GM12878 (cell line): ENCODE data around the gene MYL11. TPM values are rescaled to one million over a fixed set of nuclear protein-coding genes. Genes with fewer than 3 reads are reported as not detected.

ENCODE experiments used
- ATAC-seq: fragments of 200-7000 bp; cut with Tn5 transposase; 3 replicates; pipeline ENCODE4 v1.9.1; 2020; ENCODE audit warnings: mild to moderate bottlenecking, moderate library complexity
- BruUV-seq: library from RNA; stranded (reverse); fragments of 400-500 nt; replicated peaks from 2 replicates; lab custom pipeline; 2021; lab: Mats Ljungman, UMichigan
- CTCF ChIA-PET: fragments of 300-600 bp; sonication (Branson Sonifier 250); formaldehyde crosslinking; extraction: SDS; loops from one replicate; lab custom pipeline; 2021; ENCODE audit warnings: inconsistent platforms; lab: Yijun Ruan, JAX
- POLR2A ChIA-PET: fragments of 350-600 bp; formaldehyde crosslinking; extraction: SDS; loops from one replicate; lab custom pipeline; 2021; ENCODE audit warnings: inconsistent platforms; lab: Charles Lee
- RAD21 ChIA-PET: fragments of 300-600 bp; sonication (Branson Sonifier 250); formaldehyde crosslinking; loops from one replicate; lab custom pipeline; 2023; ENCODE audit warnings: antibody characterized with exemption; ENCODE audit not compliant: unreplicated experiment; lab: Charles Lee
- SMC1A ChIA-PET: fragments of 300-600 bp; sonication (Branson Sonifier 250); formaldehyde crosslinking; loops from one replicate; lab custom pipeline; 2023; ENCODE audit not compliant: unreplicated experiment, uncharacterized antibody; lab: Charles Lee
- DNase-seq: peaks from one replicate; pipeline ENCODE4 v3.0.0-alpha.2; 2011; ENCODE audit warnings: low read depth, low spot score
- FAIRE-seq: peaks from 3 replicates; lab custom pipeline; 2011; peaks lifted over from hg19 to GRCh38; lab: Jason Lieb, UNC
- H2AFZ ChIP-seq: 2 replicates; pipeline ENCODE4 v1.6.0; 2011; ENCODE audit warnings: low read depth, low read length, control low read depth; ENCODE audit not compliant: control insufficient read depth
- H3K27ac ChIP-seq: 2 replicates; pipeline ENCODE4 v1.5.1; 2011; ENCODE audit warnings: control low read depth; ENCODE audit not compliant: control insufficient read depth, insufficient read depth
- H3K27me3 ChIP-seq, 2 experiments: replicated peaks in 1 of 2; 2 replicates each; pipeline versions ENCODE4 v1.6.0 to v1.6.1; 2011; ENCODE audit warnings: low read length in 1 of 2; ENCODE audit not compliant: control insufficient read depth in 2 of 2, insufficient read depth in 2 of 2
- H3K36me3 ChIP-seq, 2 experiments: 2 replicates each; pipeline ENCODE4 v1.5.1; 2011; ENCODE audit warnings: low read length in 1 of 2; ENCODE audit not compliant: control insufficient read depth in 2 of 2, insufficient read depth in 2 of 2
- H3K4me1 ChIP-seq: 2 replicates; pipeline ENCODE4 v1.6.1; 2011; ENCODE audit warnings: mild to moderate bottlenecking, low read length, moderate library complexity, mixed read lengths; ENCODE audit not compliant: control insufficient read depth, insufficient read depth
- H3K4me2 ChIP-seq: 2 replicates; pipeline ENCODE4 v1.6.0; 2011; ENCODE audit warnings: control low read depth; ENCODE audit not compliant: control insufficient read depth, insufficient read depth
- H3K4me3 ChIP-seq: fragments of 200-600 bp; sonication (generic); 2 replicates; pipeline ENCODE4 v1.5.1; 2016
- H3K79me2 ChIP-seq: 2 replicates; pipeline ENCODE4 v1.6.0; 2011; ENCODE audit warnings: low read length; ENCODE audit not compliant: control insufficient read depth, insufficient read depth
- H3K9ac ChIP-seq: 2 replicates; pipeline ENCODE4 v1.8.0; 2011; ENCODE audit warnings: low read length, control low read depth, mixed read lengths; ENCODE audit not compliant: control insufficient read depth, insufficient read depth
- H3K9me3 ChIP-seq: replicated peaks from 3 replicates; pipeline ENCODE4 v1.5.1; 2011; ENCODE audit warnings: mild to moderate bottlenecking, low read length; ENCODE audit not compliant: control insufficient read depth, insufficient read depth
- H4K20me1 ChIP-seq: 2 replicates; pipeline ENCODE4 v1.6.0; 2011; ENCODE audit not compliant: control insufficient read depth, insufficient read depth
- BACH1 ChIP-seq: fragments of 450-650 bp; IDR thresholded peaks from 2 replicates; pipeline ENCODE4 v1.6.1; 2017; ENCODE audit warnings: mild to moderate bottlenecking, borderline replicate concordance
- CHD2 ChIP-seq: IDR thresholded peaks from 2 replicates; pipeline ENCODE4 v1.6.1; 2011; ENCODE audit warnings: low read depth, low read length, improper control_type of control experiment, borderline replicate concordance
- IRF4 ChIP-seq: IDR thresholded peaks from 2 replicates; pipeline ENCODE4 v1.6.1; 2011; ENCODE audit warnings: low read depth, low read length
- MEF2B ChIP-seq: fragments of 450-650 bp; IDR thresholded peaks from 2 replicates; pipeline ENCODE4 v1.6.1; 2018; ENCODE audit warnings: mild to moderate bottlenecking, moderate library complexity; ENCODE audit not compliant: partially characterized antibody, poor library complexity, severe bottlenecking
- MYB ChIP-seq: fragments of 150-350 bp; IDR thresholded peaks from 2 replicates; pipeline ENCODE4 v1.6.1; 2014; ENCODE audit warnings: mild to moderate bottlenecking, low read depth, low read length, borderline replicate concordance
- NRF1 ChIP-seq: conservative IDR thresholded peaks from 2 replicates; pipeline ENCODE4 v1.6.1; 2011; ENCODE audit warnings: mild to moderate bottlenecking, low read depth, low read length, improper control_type of control experiment
- RELB ChIP-seq: fragments of 450-650 bp; IDR thresholded peaks from 2 replicates; pipeline ENCODE4 v1.6.1; 2017; ENCODE audit warnings: low read depth, mild to moderate bottlenecking, moderate library complexity
- SMAD5 ChIP-seq: IDR thresholded peaks from 2 replicates; pipeline ENCODE4 v1.6.1; 2016; ENCODE audit warnings: antibody characterized with exemption, low read depth
- YY1 ChIP-seq: IDR thresholded peaks from 2 replicates; pipeline ENCODE4 v1.6.1; 2011; ENCODE audit warnings: low read depth, mild to moderate bottlenecking, low read length
- WGBS: methylation state at CpG from one replicate; pipeline ENCODE4 v1.1.6; 2016; ENCODE audit warnings: low lambda C conversion rate; ENCODE audit not compliant: insufficient replicate concordance, insufficient coverage; ENCODE audit errors: missing lambda C conversion rate; 5-methylcytosine and 5-hydroxymethylcytosine counted together
- in situ Hi-C: fragments of 300-500 bp; cut with MboI; formaldehyde crosslinking; loops from 9 replicates; pipeline ENCODE4 v1.14.3; 2018; ENCODE audit warnings: mixed read lengths
- intact Hi-C: fragments of 100-400 bp; cut with micrococcal nuclease; formaldehyde crosslinking; loops from one replicate; pipeline ENCODE4 v1.14.2; 2022; ENCODE audit not compliant: unreplicated experiment
- polyA plus RNA-seq, 11 experiments: library from polyadenylated mRNA; depleted of rRNA in 4 of 11; unstranded in 6 of 11; stranded (reverse) in 5 of 11; fragments of >200 nt; fragmentation: Nextera tagmentation in 4 of 11; fragmentation: Illumina TruSeq in 1 of 11; extraction: Ambion mirVana in 4 of 11; extraction: Trizol in 1 of 11; gene quantifications; 1 replicate in 1 of 11; 2 replicates in 10 of 11; pipeline versions ENCODE4 v1.2.1 to v1.2.3, GENCODE V29; 2011 to 2016; ENCODE audit warnings: inconsistent platforms in 2 of 11, missing spikeins in 2 of 11, low read depth in 1 of 11
- total RNA-seq, 4 experiments: library from RNA; depleted of rRNA in 3 of 4; stranded (reverse); fragments of >200 nt in 3 of 4; fragmentation: Illumina TruSeq in 1 of 4; extraction: Trizol in 1 of 4; gene quantifications; 2 replicates each; pipeline versions ENCODE4 v1.2.1 to v1.2.3, GENCODE V29; 2013 to 2021

The MYL11 gene
- total and polyA plus RNA-seq, 10 of the 15 experiments (the other 5 are each of a cell fraction or from before 2014, with no cell fraction given), result 0.19 to 1.2 (median 0.61) TPM; not detected in 5

GRCh38 chr16:30375864-30376263 is 1.3 kb downstream of the MYL11 start:
- no peak for TF ChIP-seq NRF1
- TF ChIP-seq CHD2, result no peak
- no peak for TF ChIP-seq SMAD5
- TF ChIP-seq BACH1, result no peak
- TF ChIP-seq MYB, result no peak
- TF ChIP-seq YY1, result no peak
- TF ChIP-seq RELB, result no peak
- no peak for TF ChIP-seq IRF4
- TF ChIP-seq MEF2B, result no peak
- no peak overlapping the region for H3K27ac ChIP-seq
- POLR2A ChIA-PET, result no interaction called here

More at GRCh38 chr16:30375864-30376263, 1.3 kb downstream of the MYL11 start:
- no peak for FAIRE-seq
- intact Hi-C loops (no loop called here), in situ Hi-C loops (no loop called here)
- ChIA-PET SMC1A (no interaction called here), CTCF (no interaction called here), RAD21 (no interaction called here)
- Histone ChIP-seq H3K27me3 (no peaks in the 10 kb centered on the region), H3K9me3 (no peaks in the 10 kb centered on the region), H3K79me2 (peaks cover 10% of the 10 kb centered on the region), H3K4me3 (no peak overlapping the region), H3K9ac (no peak overlapping the region), H2AFZ (no peak overlapping the region), H3K4me1 (peaks cover 24% of the 10 kb centered on the region), H4K20me1 (no peaks in the 10 kb centered on the region), H3K36me3 (peaks cover 0 to 4% of the 10 kb centered on the region in 2 experiments; a peak in 2 of 4 replicates), H3K4me2 (no peak overlapping the region)
- ATAC-seq, result no peak
- no peak for DNase-seq
- WGBS, result 91% methylated on average over 8 of the region's 8 CpGs
- no TSS peak for BruUV-seq
